Upper lobe of left lung (tissue), 4 donors: ENCODE data around the gene KCNIP4.

ENCODE experiments used
- CTCF ChIP-seq, 6 experiments: fragments of 450-650 bp in 4 of 6; fragments of 200-600 bp in 2 of 6; sonication (generic) in 2 of 6; IDR thresholded peaks; one replicate each; pipeline ENCODE4 v1.5.1; 2016 to 2019; ENCODE audit warnings: antibody characterized with exemption in 6 of 6
- EP300 ChIP-seq, 4 donors: sonication (generic); formaldehyde crosslinking; IDR thresholded peaks; one replicate each; pipeline ENCODE4 v1.5.1; 2017; ENCODE audit warnings: antibody characterized with exemption in 4 of 4, control low read depth in 2 of 4
- POLR2A ChIP-seq, 4 donors: fragments of 450-650 bp; IDR thresholded peaks; one replicate each; pipeline ENCODE4 v1.5.1; 2016 to 2017; ENCODE audit warnings: antibody characterized with exemption in 4 of 4, mild to moderate bottlenecking in 2 of 4
- POLR2AphosphoS5 ChIP-seq, 2 donors: sonication (generic); formaldehyde crosslinking; IDR thresholded peaks; one replicate each; pipeline ENCODE4 v1.5.1; 2017; ENCODE audit warnings: antibody characterized with exemption in 2 of 2

GRCh38 chr4:20987191-20987590 is 961.4 kb downstream of the KCNIP4 start:
- TF ChIP-seq CTCF (IDR thresholded peaks at IDR 0.05) = no peak
- TF ChIP-seq POLR2AphosphoS5 (IDR thresholded peaks at IDR 0.05) = no peak
- TF ChIP-seq POLR2A (IDR thresholded peaks at IDR 0.05) = no peak
- no peak for TF ChIP-seq EP300 (IDR thresholded peaks at IDR 0.05)
